Kidney epithelial cell (primary cell): ENCODE data around the gene PEAR1. TPM values are rescaled to one million over a fixed set of nuclear protein-coding genes. Genes with fewer than 3 reads are reported as not detected.

Experiments
- DNase-seq: peaks from one replicate; pipeline ENCODE4 v3.0.0-alpha.2; 2010; ENCODE audit warnings: low read depth
- H3K27me3 ChIP-seq: 2 replicates; pipeline ENCODE4 v1.6.0; 2011; ENCODE audit warnings: low read length; ENCODE audit not compliant: control insufficient read depth, insufficient read depth
- H3K36me3 ChIP-seq: 2 replicates; pipeline ENCODE4 v1.5.1; 2011; ENCODE audit warnings: low read length; ENCODE audit not compliant: control insufficient read depth, insufficient read depth
- H3K4me3 ChIP-seq: 2 replicates; pipeline ENCODE4 v1.5.1; 2011; ENCODE audit warnings: low read depth, mild to moderate bottlenecking, control low read depth, low read length
- CTCF ChIP-seq: IDR thresholded peaks from 2 replicates; pipeline ENCODE4 v1.5.1; 2011; ENCODE audit warnings: mild to moderate bottlenecking, moderate library complexity, low read length, control low read depth, inconsistent platforms; ENCODE audit not compliant: insufficient read depth, poor library complexity, severe bottlenecking
- total RNA-seq: library from RNA; depleted of rRNA; stranded (reverse); fragments of >200 nt; gene quantifications from 2 replicates; pipeline ENCODE4 v1.2.3, GENCODE V29; 2015

The PEAR1 gene
- total RNA-seq, 1 donor from 2014 or later = 10.3 TPM

- peaks cover 2% of the 10 kb centered on the region for H3K36me3 ChIP-seq
- peaks cover 18% of the 10 kb centered on the region for H3K27me3 ChIP-seq
- no peak for TF ChIP-seq CTCF
- no peak for DNase-seq
- no peak overlapping the region for H3K4me3 ChIP-seq
Observed at GRCh38 chr1:156931974-156932710, 38.6 kb downstream of the PEAR1 start.

- no peak for TF ChIP-seq CTCF
- peaks cover 14% of the 10 kb centered on the region for H3K27me3 ChIP-seq
- DNase-seq = no peak
Observed at GRCh38 chr1:156933136-156933535, 39.6 kb downstream of the PEAR1 start.

GRCh38 chr1:156935505-156936128 lies 42.1 kb downstream of the PEAR1 start:
- TF ChIP-seq CTCF = no peak
- Histone ChIP-seq H3K4me3 (no peak overlapping the region), H3K36me3 (peaks cover 2% of the 10 kb centered on the region), H3K27me3 (peaks cover 1% of the 10 kb centered on the region)
- DNase-seq = no peak

More at GRCh38 chr1:156933136-156933535, 39.6 kb downstream of the PEAR1 start:
- Histone ChIP-seq H3K4me3 (no peak overlapping the region), H3K36me3 (peaks cover 2% of the 10 kb centered on the region)

GRCh38 chr1:156936191-156936590 lies 42.7 kb downstream of the PEAR1 start:
- DNase-seq = no peak
- Histone ChIP-seq H3K36me3 (peaks cover 2% of the 10 kb centered on the region), H3K27me3 (no peaks in the 10 kb centered on the region), H3K4me3 (no peak overlapping the region)
- no peak for TF ChIP-seq CTCF

GRCh38 chr1:156936721-156937220 lies 43.3 kb downstream of the PEAR1 start:
- peaks cover 2% of the 10 kb centered on the region for H3K36me3 ChIP-seq

More at GRCh38 chr1:156936721-156937220, 43.3 kb downstream of the PEAR1 start:
- Histone ChIP-seq H3K4me3 (no peak overlapping the region), H3K27me3 (no peaks in the 10 kb centered on the region)
- TF ChIP-seq CTCF = no peak
- DNase-seq = no peak
